NCI-H146 treated with DMSO at 0.1 percent for 48 hours (cell line): Measurements from ENCODE around the gene CALML5.

ENCODE experiments used
- DNase-seq: peaks from one replicate; lab custom pipeline; 2025; ENCODE audit not compliant: unreplicated experiment; lab: John Stamatoyannopoulos, UW

The CALML5 gene

GRCh38 chr10:5533098-5533731 lies 33.8 kb upstream of the CALML5 start:
- no peak for DNase-seq

GRCh38 chr10:5532618-5533097 lies 33.3 kb upstream of the CALML5 start:
- DNase-seq: no peak

GRCh38 chr10:5532307-5532605 lies 32.9 kb upstream of the CALML5 start:
- no peak for DNase-seq

GRCh38 chr10:5531558-5532306 lies 32.4 kb upstream of the CALML5 start:
- DNase-seq: no peak

- DNase-seq: no peak
Observed at GRCh38 chr10:5530846-5531557, 31.6 kb upstream of the CALML5 start.

GRCh38 chr10:5530412-5530806 lies 31.0 kb upstream of the CALML5 start:
- no peak for DNase-seq

- DNase-seq: no peak
Observed at GRCh38 chr10:5529702-5530411, 30.5 kb upstream of the CALML5 start.

- no peak for DNase-seq
Observed at GRCh38 chr10:5528989-5529701, 29.8 kb upstream of the CALML5 start.

- DNase-seq: peak; percentile 24
Observed at GRCh38 chr10:5527332-5528200, 28.2 kb upstream of the CALML5 start.

GRCh38 chr10:5526691-5527331 lies 27.4 kb upstream of the CALML5 start:
- DNase-seq: no peak

GRCh38 chr10:5525561-5526341 lies 26.4 kb upstream of the CALML5 start:
- no peak for DNase-seq

- DNase-seq: no peak
Observed at GRCh38 chr10:5524641-5525560, 25.5 kb upstream of the CALML5 start, which contains the start of gene CALML3. Gene CALML3, plus strand, starts transcription at chr10:5524961. Its CDS starts 125 bp downstream, at chr10:5525086.

GRCh38 chr10:5523796-5524574 lies 24.6 kb upstream of the CALML5 start:
- no peak for DNase-seq

GRCh38 chr10:5522913-5523560 lies 23.7 kb upstream of the CALML5 start:
- DNase-seq: no peak

- no peak for DNase-seq
Observed at GRCh38 chr10:5519054-5519453, 19.7 kb upstream of the CALML5 start.

- peak; percentile 97 for DNase-seq
Observed at GRCh38 chr10:5518143-5518542, 18.8 kb upstream of the CALML5 start.
